ENCODE results near the gene GALNT1.
"Not testable (repeated sequence)": the region's sequence is repeated elsewhere in the genome, so short reads cannot be mapped to it uniquely, and the experiment has no call there.

GALNT1 gene

GRCh38 chr18:35581546-35581897 lies at the start of gene GALNT1:
TSS of gene GALNT1 (plus strand) at chr18:35581740. CDS start at chr18:35654663, 72,923 bp downstream.
- H3K4me3 ChIP-seq (replicated peaks; ENCODE audit: low read depth, low read length): peak within 1 kb of the TSS; percentile 80
- TF ChIP-seq CTCF (IDR thresholded peaks at IDR 0.05; ENCODE audit: low read length, missing control alignments): no peak
- no peak for DNase-seq (ENCODE audit: low read depth)

- no peak for TF ChIP-seq CTCF (IDR thresholded peaks at IDR 0.05; ENCODE audit: low read length, missing control alignments)
Observed at GRCh38 chr18:35533916-35534405, 47.6 kb upstream of the GALNT1 start.

GRCh38 chr18:35535297-35535696 lies 46.2 kb upstream of the GALNT1 start:
- DNase-seq (ENCODE audit: low read depth): no peak
- no peak overlapping the region for H3K4me3 ChIP-seq (replicated peaks; ENCODE audit: low read depth, low read length)
- TF ChIP-seq CTCF (IDR thresholded peaks at IDR 0.05; ENCODE audit: low read length, missing control alignments): no peak

More at GRCh38 chr18:35533916-35534405, 47.6 kb upstream of the GALNT1 start:
- H3K4me3 ChIP-seq (replicated peaks; ENCODE audit: low read depth, low read length): no peak overlapping the region
- no peak for DNase-seq (ENCODE audit: low read depth)

- DNase-seq (ENCODE audit: low read depth): no peak
- TF ChIP-seq CTCF (IDR thresholded peaks at IDR 0.05; ENCODE audit: low read length, missing control alignments): no peak
- no peak overlapping the region for H3K4me3 ChIP-seq (replicated peaks; ENCODE audit: low read depth, low read length)
Observed at GRCh38 chr18:35542356-35542755, 39.2 kb upstream of the GALNT1 start.

- no peak overlapping the region for H3K4me3 ChIP-seq (replicated peaks; ENCODE audit: low read depth, low read length)
- DNase-seq (ENCODE audit: low read depth): no peak
Observed at GRCh38 chr18:35547008-35547605, 34.4 kb upstream of the GALNT1 start.

GRCh38 chr18:35549564-35549963 lies 32.0 kb upstream of the GALNT1 start:
- no peak for TF ChIP-seq CTCF (IDR thresholded peaks at IDR 0.05; ENCODE audit: low read length, missing control alignments)
- peak; percentile 5 for DNase-seq (ENCODE audit: low read depth)
- H3K4me3 ChIP-seq (replicated peaks; ENCODE audit: low read depth, low read length): no peak overlapping the region

More at GRCh38 chr18:35547008-35547605, 34.4 kb upstream of the GALNT1 start:
- TF ChIP-seq CTCF (IDR thresholded peaks at IDR 0.05; ENCODE audit: low read length, missing control alignments): no peak

GRCh38 chr18:35553300-35553699 lies 28.2 kb upstream of the GALNT1 start:
- DNase-seq (ENCODE audit: low read depth): no peak
- TF ChIP-seq CTCF (IDR thresholded peaks at IDR 0.05; ENCODE audit: low read length, missing control alignments): no peak
- H3K4me3 ChIP-seq (replicated peaks; ENCODE audit: low read depth, low read length): no peak overlapping the region

GRCh38 chr18:35555538-35555937 lies 26.0 kb upstream of the GALNT1 start:
- not testable (repeated sequence) for DNase-seq (ENCODE audit: low read depth); H3K4me3 ChIP-seq (replicated peaks; ENCODE audit: low read depth, low read length)
